ENCODE results near the gene FZD10. TPM values are rescaled to one million over a fixed set of nuclear protein-coding genes. Genes with fewer than 3 reads are reported as not detected.

FZD10 gene
- total RNA-seq, 1 experiment from 2014 or later, result not detected

DNA sequence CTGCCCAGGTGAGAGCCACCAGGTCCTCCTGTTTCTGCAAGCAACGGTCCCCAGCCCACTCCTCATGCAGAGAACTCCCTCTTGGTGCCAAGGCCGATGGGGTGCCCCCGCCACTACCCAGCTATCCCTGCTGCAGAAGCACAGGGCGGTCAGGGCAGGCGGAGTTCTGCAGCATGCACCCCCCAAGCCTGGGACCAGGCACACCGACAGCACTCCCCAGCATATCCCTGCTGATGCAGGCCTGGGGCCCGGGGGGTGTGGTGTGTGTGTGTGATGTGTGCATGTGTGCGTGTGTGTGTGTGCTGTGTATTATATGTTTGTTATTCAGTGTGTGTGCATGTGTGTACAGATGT is 27.7 kb upstream of the FZD10 start:
- Histone ChIP-seq H3K9me3 (ENCODE audit: control insufficient read depth in 1 of 2, insufficient read depth in 1 of 2, low read depth in 1 of 2, low read length in 2 of 2) (peaks cover 0 to 20% of the 10 kb centered on the region in 2 experiments; a peak in 2 of 4 replicates), H3K27ac (ENCODE audit: low read depth, low read length) (no peak overlapping the region), H2AFZ (ENCODE audit: low read depth, low read length, poor library complexity, severe bottlenecking) (no peak overlapping the region), H3K4me3 (replicated peaks in 1 of 2; ENCODE audit: low read depth in 1 of 2, low read length in 2 of 2) (no peak overlapping the region), H3K4me1 (ENCODE audit: control insufficient read depth in 1 of 2, insufficient read depth in 2 of 2, low read length in 2 of 2) (no peaks in the 10 kb centered on the region), H3K4me2 (ENCODE audit: low read length) (no peak overlapping the region), H3K27me3 (ENCODE audit: insufficient read depth, low read length) (no peaks in the 10 kb centered on the region), H3K9ac (ENCODE audit: low read length) (no peak overlapping the region), H3K9me2 (ENCODE audit: insufficient read depth) (no peaks in the 10 kb centered on the region), H3K36me3 (ENCODE audit: control insufficient read depth in 1 of 2, insufficient read depth in 2 of 2, low read length in 2 of 2) (no peaks in the 10 kb centered on the region), H4K20me1 (ENCODE audit: insufficient read depth) (no peaks in the 10 kb centered on the region), H3K79me2 (ENCODE audit: insufficient read depth, low read length) (no peaks in the 10 kb centered on the region)
- intact Hi-C loops (cut with micrococcal nuclease), result no loop called here
- BruUV-seq (replicated peaks), result no TSS peak
- RAD21 ChIA-PET (ENCODE audit: low non-redundant PET in 1 of 2, low total read pairs in 2 of 2, uncharacterized antibody in 2 of 2, unreplicated experiment in 2 of 2), result no interaction called here
- TF ChIP-seq EZH2phosphoT487 (IDR thresholded peaks at IDR 0.05; ENCODE audit: borderline replicate concordance) (no peak), SIN3A (IDR thresholded peaks at IDR 0.05; ENCODE audit: low read depth) (no peak), POLR2A (IDR thresholded peaks at IDR 0.05; ENCODE audit: borderline replicate concordance, extremely low read depth, insufficient read depth, insufficient read length) (no peak), ELF1 (IDR thresholded peaks at IDR 0.05; ENCODE audit: borderline replicate concordance, low read depth) (no peak)
- TF ChIP-seq, protein P1, sequence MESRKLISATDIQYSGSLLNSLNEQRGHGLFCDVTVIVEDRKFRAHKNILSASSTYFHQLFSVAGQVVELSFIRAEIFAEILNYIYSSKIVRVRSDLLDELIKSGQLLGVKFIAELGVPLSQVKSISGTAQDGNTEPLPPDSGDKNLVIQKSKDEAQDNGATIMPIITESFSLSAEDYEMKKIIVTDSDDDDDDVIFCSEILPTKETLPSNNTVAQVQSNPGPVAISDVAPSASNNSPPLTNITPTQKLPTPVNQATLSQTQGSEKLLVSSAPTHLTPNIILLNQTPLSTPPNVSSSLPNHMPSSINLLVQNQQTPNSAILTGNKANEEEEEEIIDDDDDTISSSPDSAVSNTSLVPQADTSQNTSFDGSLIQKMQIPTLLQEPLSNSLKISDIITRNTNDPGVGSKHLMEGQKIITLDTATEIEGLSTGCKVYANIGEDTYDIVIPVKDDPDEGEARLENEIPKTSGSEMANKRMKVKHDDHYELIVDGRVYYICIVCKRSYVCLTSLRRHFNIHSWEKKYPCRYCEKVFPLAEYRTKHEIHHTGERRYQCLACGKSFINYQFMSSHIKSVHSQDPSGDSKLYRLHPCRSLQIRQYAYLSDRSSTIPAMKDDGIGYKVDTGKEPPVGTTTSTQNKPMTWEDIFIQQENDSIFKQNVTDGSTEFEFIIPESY (IDR thresholded peaks at IDR 0.05; ENCODE audit: extremely low read depth, insufficient replicate concordance, low read length), result no peak
- POLR2A ChIA-PET, result no interaction called here
- ATAC-seq, result no peak
- DNase-seq (ENCODE audit: low read depth, low spot score), result no peak
- CTCF ChIA-PET, result no interaction called here

DNA sequence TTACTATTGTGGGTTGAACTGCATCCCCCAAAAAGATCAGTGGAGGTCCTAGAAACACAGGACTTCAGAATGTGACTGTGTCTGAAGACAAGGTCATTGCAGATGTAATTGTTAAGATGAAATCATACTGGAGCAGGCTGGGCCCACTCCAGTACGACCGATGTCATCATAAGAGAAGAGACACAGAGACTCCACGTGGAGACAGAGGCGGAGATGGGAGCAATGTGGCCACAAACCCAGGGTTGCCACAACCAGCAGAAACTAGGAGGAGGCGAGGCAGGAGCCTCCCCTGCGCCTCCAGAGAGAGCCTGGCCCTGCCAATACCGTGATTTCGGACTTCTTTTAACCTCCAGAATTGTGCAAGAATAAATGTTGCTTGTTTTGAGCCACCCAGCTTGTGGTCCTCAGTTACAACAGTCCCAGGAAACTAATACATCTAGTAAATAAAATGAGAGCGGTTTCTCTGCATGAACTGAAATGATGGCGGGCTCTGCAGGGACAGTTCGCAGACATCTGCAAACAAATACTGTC is 25.7 kb upstream of the FZD10 start:
- H3K9me2 ChIP-seq (ENCODE audit: insufficient read depth), result no peaks in the 10 kb centered on the region
- ChIA-PET CTCF (no interaction called here), POLR2A (no interaction called here), RAD21 (ENCODE audit: low non-redundant PET in 1 of 2, low total read pairs in 2 of 2, uncharacterized antibody in 2 of 2, unreplicated experiment in 2 of 2) (no interaction called here)
- ATAC-seq, result no peak
- no peaks in the 10 kb centered on the region for H4K20me1 ChIP-seq (ENCODE audit: insufficient read depth)
- H3K79me2 ChIP-seq (ENCODE audit: insufficient read depth, low read length), result no peaks in the 10 kb centered on the region
- no TSS peak for BruUV-seq (replicated peaks)
- DNase-seq (ENCODE audit: low read depth, low spot score), result no peak
- peaks cover 0 to 20% of the 10 kb centered on the region in 2 experiments; a peak in 2 of 4 replicates for H3K9me3 ChIP-seq (ENCODE audit: control insufficient read depth in 1 of 2, insufficient read depth in 1 of 2, low read depth in 1 of 2, low read length in 2 of 2)
- TF ChIP-seq SRF (IDR thresholded peaks at IDR 0.05; ENCODE audit: low read depth) (no peak), EZH2 (IDR thresholded peaks at IDR 0.05) (no peak), CBX3 (IDR thresholded peaks at IDR 0.05; ENCODE audit: low read depth) (no peak), POLR2A (IDR thresholded peaks at IDR 0.05; ENCODE audit: borderline replicate concordance, extremely low read depth, insufficient read depth, insufficient read length) (no peak), ELF1 (IDR thresholded peaks at IDR 0.05; ENCODE audit: borderline replicate concordance, low read depth) (no peak), YY1 (IDR thresholded peaks at IDR 0.05; ENCODE audit: extremely low read depth, insufficient replicate concordance, low read depth, low read length) (no peak), RAD21 (IDR thresholded peaks at IDR 0.05; ENCODE audit: low read depth) (no peak), TCF7L2 (IDR thresholded peaks at IDR 0.05; ENCODE audit: borderline replicate concordance, extremely low read depth, insufficient read depth, insufficient read length) (no peak), JUND (IDR thresholded peaks at IDR 0.05) (no peak), EZH2phosphoT487 (IDR thresholded peaks at IDR 0.05; ENCODE audit: borderline replicate concordance) (no peak), ZFX (IDR thresholded peaks at IDR 0.05) (no peak), EGR1 (IDR thresholded peaks at IDR 0.05; ENCODE audit: low read depth) (no peak)
- TF ChIP-seq, protein P1 (IDR thresholded peaks at IDR 0.05; ENCODE audit: extremely low read depth, insufficient replicate concordance, low read length), result no peak
- TF ChIP-seq, protein P2, sequence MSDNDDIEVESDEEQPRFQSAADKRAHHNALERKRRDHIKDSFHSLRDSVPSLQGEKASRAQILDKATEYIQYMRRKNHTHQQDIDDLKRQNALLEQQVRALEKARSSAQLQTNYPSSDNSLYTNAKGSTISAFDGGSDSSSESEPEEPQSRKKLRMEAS (IDR thresholded peaks at IDR 0.05), result no peak
- H3K9ac ChIP-seq (ENCODE audit: low read length), result no peak overlapping the region
- H3K4me1 ChIP-seq (ENCODE audit: control insufficient read depth in 1 of 2, insufficient read depth in 2 of 2, low read length in 2 of 2), result no peaks in the 10 kb centered on the region
- H2AFZ ChIP-seq (ENCODE audit: low read depth, low read length, poor library complexity, severe bottlenecking), result no peak overlapping the region
- no peaks in the 10 kb centered on the region for H3K36me3 ChIP-seq (ENCODE audit: control insufficient read depth in 1 of 2, insufficient read depth in 2 of 2, low read length in 2 of 2)
- no peaks in the 10 kb centered on the region for H3K27me3 ChIP-seq (ENCODE audit: insufficient read depth, low read length)
- H3K4me2 ChIP-seq (ENCODE audit: low read length), result no peak overlapping the region
- H3K4me3 ChIP-seq (replicated peaks in 1 of 2; ENCODE audit: low read depth in 1 of 2, low read length in 2 of 2), result no peak overlapping the region
- intact Hi-C loops (cut with micrococcal nuclease), result no loop called here
- H3K27ac ChIP-seq (ENCODE audit: low read depth, low read length), result no peak overlapping the region

Measured in HCT116 (cell line).